WERI-Rb-1 (cell line): ENCODE results near the gene SLCO2B1.

ENCODE experiments used
- DNase-seq: peaks from one replicate; pipeline ENCODE4 v3.0.0-alpha.2; 2020
- H3K27ac ChIP-seq: fragments of 250-450 bp; sonication (Bioruptor Pico); 2 replicates; pipeline ENCODE4 v1.5.1; 2020; ENCODE audit warnings: mild to moderate bottlenecking, moderate library complexity
- H3K27me3 ChIP-seq: fragments of 250-450 bp; sonication (Bioruptor Pico); 2 replicates; pipeline ENCODE4 v1.5.1; 2021; ENCODE audit warnings: mild to moderate bottlenecking, low read depth, moderate library complexity; ENCODE audit not compliant: insufficient read depth, severe bottlenecking
- H3K36me3 ChIP-seq: fragments of 250-450 bp; sonication (Bioruptor Pico); 2 replicates; pipeline ENCODE4 v1.5.1; 2020; ENCODE audit warnings: mild to moderate bottlenecking, moderate library complexity
- H3K4me3 ChIP-seq: 2 replicates; pipeline ENCODE4 v1.5.1; 2011; ENCODE audit warnings: low read depth, mild to moderate bottlenecking, control low read depth, low read length
- H3K9me3 ChIP-seq: fragments of 250-450 bp; sonication (Bioruptor Pico); 2 replicates; pipeline ENCODE4 v1.5.1; 2021; ENCODE audit warnings: mild to moderate bottlenecking, moderate library complexity; ENCODE audit not compliant: severe bottlenecking
- TF ChIP-seq, protein P1 (sequence below): IDR thresholded peaks from 2 replicates; pipeline ENCODE4 v1.5.1; 2011; ENCODE audit warnings: low read depth, mild to moderate bottlenecking, control low read depth, inconsistent platforms, low read length

SLCO2B1 gene

GRCh38 chr11:75141166-75141565 is 9.7 kb upstream of the SLCO2B1 start:
- Histone ChIP-seq H3K4me3 (no peak overlapping the region), H3K27ac (no peak overlapping the region), H3K36me3 (no peaks in the 10 kb centered on the region), H3K9me3 (no peaks in the 10 kb centered on the region), H3K27me3 (no peaks in the 10 kb centered on the region)
- no peak for DNase-seq
- TF ChIP-seq, protein P1, sequence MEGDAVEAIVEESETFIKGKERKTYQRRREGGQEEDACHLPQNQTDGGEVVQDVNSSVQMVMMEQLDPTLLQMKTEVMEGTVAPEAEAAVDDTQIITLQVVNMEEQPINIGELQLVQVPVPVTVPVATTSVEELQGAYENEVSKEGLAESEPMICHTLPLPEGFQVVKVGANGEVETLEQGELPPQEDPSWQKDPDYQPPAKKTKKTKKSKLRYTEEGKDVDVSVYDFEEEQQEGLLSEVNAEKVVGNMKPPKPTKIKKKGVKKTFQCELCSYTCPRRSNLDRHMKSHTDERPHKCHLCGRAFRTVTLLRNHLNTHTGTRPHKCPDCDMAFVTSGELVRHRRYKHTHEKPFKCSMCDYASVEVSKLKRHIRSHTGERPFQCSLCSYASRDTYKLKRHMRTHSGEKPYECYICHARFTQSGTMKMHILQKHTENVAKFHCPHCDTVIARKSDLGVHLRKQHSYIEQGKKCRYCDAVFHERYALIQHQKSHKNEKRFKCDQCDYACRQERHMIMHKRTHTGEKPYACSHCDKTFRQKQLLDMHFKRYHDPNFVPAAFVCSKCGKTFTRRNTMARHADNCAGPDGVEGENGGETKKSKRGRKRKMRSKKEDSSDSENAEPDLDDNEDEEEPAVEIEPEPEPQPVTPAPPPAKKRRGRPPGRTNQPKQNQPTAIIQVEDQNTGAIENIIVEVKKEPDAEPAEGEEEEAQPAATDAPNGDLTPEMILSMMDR = no peak

GRCh38 chr11:75142714-75143419 is 8.0 kb upstream of the SLCO2B1 start:
- H3K4me3 ChIP-seq = no peak overlapping the region
- peak; percentile 41 for DNase-seq

GRCh38 chr11:75143420-75143731 is 7.5 kb upstream of the SLCO2B1 start:
- no peak for DNase-seq
- TF ChIP-seq, protein P1 = no peak
- Histone ChIP-seq H3K27me3 (no peaks in the 10 kb centered on the region), H3K4me3 (no peak overlapping the region), H3K27ac (no peak overlapping the region), H3K36me3 (no peaks in the 10 kb centered on the region), H3K9me3 (no peaks in the 10 kb centered on the region)

More at GRCh38 chr11:75142714-75143419, 8.0 kb upstream of the SLCO2B1 start:
- Histone ChIP-seq H3K27me3 (no peaks in the 10 kb centered on the region), H3K9me3 (no peaks in the 10 kb centered on the region), H3K36me3 (no peaks in the 10 kb centered on the region), H3K27ac (no peak overlapping the region)
- TF ChIP-seq, protein P1 = no peak

DNA sequence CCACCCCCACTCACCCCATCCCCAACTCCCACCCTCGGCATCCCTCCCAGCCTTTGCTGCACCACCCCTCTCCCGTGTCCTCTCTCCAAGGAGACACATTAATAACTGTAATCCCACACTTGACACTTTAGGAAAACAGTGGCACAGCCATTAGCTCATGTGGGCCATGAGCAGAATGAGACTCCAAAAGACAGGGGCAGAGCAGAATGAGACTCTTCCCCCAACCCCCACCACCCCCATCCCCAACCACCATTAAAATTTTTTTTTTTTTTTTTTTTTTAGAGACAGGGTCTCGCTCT is 6.2 kb upstream of the SLCO2B1 start:
- Histone ChIP-seq H3K9me3 (no peaks in the 10 kb centered on the region), H3K27ac (no peak overlapping the region), H3K36me3 (no peaks in the 10 kb centered on the region), H3K27me3 (no peaks in the 10 kb centered on the region), H3K4me3 (no peak overlapping the region)
- TF ChIP-seq, protein P1 = no peak
- no peak for DNase-seq

- DNase-seq = no peak
- no peak overlapping the region for H3K27ac ChIP-seq
- H3K36me3 ChIP-seq = no peaks in the 10 kb centered on the region
- H3K9me3 ChIP-seq = no peaks in the 10 kb centered on the region
- H3K27me3 ChIP-seq = no peaks in the 10 kb centered on the region
- TF ChIP-seq, protein P1 = no peak
- no peak overlapping the region for H3K4me3 ChIP-seq
Observed at GRCh38 chr11:75145196-75145971, 5.5 kb upstream of the SLCO2B1 start.
